SK-N-SH treated with all-trans-retinoic acid at 6 μM for 48 hours (cell line): Measurements from ENCODE around the gene CITED2.

ENCODE experiments used
- TCF4 ChIP-seq: fragments of 250-450 bp; sonication (Bioruptor Pico); IDR thresholded peaks from 2 replicates; pipeline ENCODE4 v1.8.0; 2021; ENCODE audit warnings: mild to moderate bottlenecking, moderate library complexity, borderline replicate concordance
- TF ChIP-seq, protein P1 (sequence below): fragments of 250-450 bp; sonication (Bioruptor Pico); IDR thresholded peaks from 2 replicates; pipeline ENCODE4 v1.5.1; 2020; ENCODE audit warnings: low read depth, mild to moderate bottlenecking, moderate library complexity

DNA sequence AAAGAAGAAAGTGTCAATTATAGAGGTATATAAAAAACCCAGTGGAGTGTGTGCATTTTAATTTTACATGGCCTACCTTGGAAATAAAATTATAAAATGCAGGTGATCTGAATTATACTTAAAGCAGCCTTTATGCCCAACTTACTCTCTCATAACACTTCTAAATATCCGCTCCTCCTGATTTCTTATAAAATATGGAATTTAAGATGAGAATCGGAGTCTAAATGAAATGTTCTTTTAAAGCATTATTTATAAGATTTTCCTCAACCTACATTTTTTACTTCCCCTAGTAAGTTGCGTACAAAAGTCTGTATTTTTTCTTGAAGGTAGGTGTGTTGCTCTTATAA lies 3.5 kb downstream of the CITED2 start:
- no peak for TF ChIP-seq TCF4 (CRISPR knock-in tag)
- TF ChIP-seq, protein P1, sequence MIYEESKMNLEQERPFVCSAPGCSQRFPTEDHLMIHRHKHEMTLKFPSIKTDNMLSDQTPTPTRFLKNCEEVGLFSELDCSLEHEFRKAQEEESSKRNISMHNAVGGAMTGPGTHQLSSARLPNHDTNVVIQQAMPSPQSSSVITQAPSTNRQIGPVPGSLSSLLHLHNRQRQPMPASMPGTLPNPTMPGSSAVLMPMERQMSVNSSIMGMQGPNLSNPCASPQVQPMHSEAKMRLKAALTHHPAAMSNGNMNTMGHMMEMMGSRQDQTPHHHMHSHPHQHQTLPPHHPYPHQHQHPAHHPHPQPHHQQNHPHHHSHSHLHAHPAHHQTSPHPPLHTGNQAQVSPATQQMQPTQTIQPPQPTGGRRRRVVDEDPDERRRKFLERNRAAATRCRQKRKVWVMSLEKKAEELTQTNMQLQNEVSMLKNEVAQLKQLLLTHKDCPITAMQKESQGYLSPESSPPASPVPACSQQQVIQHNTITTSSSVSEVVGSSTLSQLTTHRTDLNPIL (CRISPR knock-in tag) = no peak
